Panc1 (cell line): ENCODE results near the gene FADD. TPM values are rescaled to one million over a fixed set of nuclear protein-coding genes. Genes with fewer than 3 reads are reported as not detected.

ENCODE experiments used
- ATAC-seq: fragments of 200-7000 bp; cut with Tn5 transposase; 2 replicates; pipeline ENCODE4 v1.9.1; 2020; ENCODE audit warnings: mild to moderate bottlenecking, moderate library complexity
- BruUV-seq: library from RNA; stranded (reverse); fragments of 400-500 nt; replicated peaks from 2 replicates; lab custom pipeline; 2021; lab: Mats Ljungman, UMichigan
- CTCF ChIA-PET: fragments of 300-600 bp; sonication (Branson Sonifier 250); formaldehyde crosslinking; loops from one replicate; lab custom pipeline; 2022; ENCODE audit warnings: antibody characterized with exemption; lab: Charles Lee
- POLR2A ChIA-PET: fragments of 300-600 bp; sonication (Branson Sonifier 250); formaldehyde crosslinking; loops from one replicate; lab custom pipeline; 2022; ENCODE audit warnings: antibody characterized with exemption; lab: Charles Lee
- DNase-seq: peaks from one replicate; pipeline ENCODE4 v3.0.0-alpha.2; 2010; ENCODE audit warnings: low read depth, low spot score
- H3K27ac ChIP-seq: 2 replicates; pipeline ENCODE4 v1.5.1; 2011; ENCODE audit warnings: mild to moderate bottlenecking, low read length, inconsistent platforms
- H3K27me3 ChIP-seq: fragments of 200-500 bp; sonication (Bioruptor generic); 2 replicates; pipeline ENCODE4 v1.6.0; 2014; ENCODE audit warnings: low read length, inconsistent platforms; ENCODE audit not compliant: control insufficient read depth, insufficient read depth
- H3K36me3 ChIP-seq: fragments of 200-500 bp; sonication (Bioruptor generic); 2 replicates; pipeline ENCODE4 v1.5.1; 2014; ENCODE audit warnings: inconsistent platforms, mild to moderate bottlenecking, low read length, moderate library complexity; ENCODE audit not compliant: control insufficient read depth, insufficient read depth
- H3K4me1 ChIP-seq: 2 replicates; pipeline ENCODE4 v1.5.1; 2011; ENCODE audit warnings: inconsistent platforms, mild to moderate bottlenecking, low read length, moderate library complexity; ENCODE audit not compliant: control insufficient read depth, insufficient read depth
- H3K4me3 ChIP-seq, 2 experiments: 2 replicates each; pipeline ENCODE4 v1.5.1; 2011 to 2012; ENCODE audit warnings: low read depth in 2 of 2, low read length in 2 of 2, mild to moderate bottlenecking in 2 of 2, inconsistent platforms in 1 of 2, moderate library complexity in 1 of 2
- H3K9me3 ChIP-seq: fragments of 200-500 bp; sonication (Bioruptor generic); 2 replicates; pipeline ENCODE4 v1.5.1; 2014; ENCODE audit warnings: low read depth, mild to moderate bottlenecking, inconsistent platforms, low read length, moderate library complexity; ENCODE audit not compliant: control insufficient read depth, insufficient read depth
- CTCF ChIP-seq: fragments of 450-650 bp; IDR thresholded peaks from 2 replicates; pipeline ENCODE4 v1.5.1; 2017; ENCODE audit warnings: mild to moderate bottlenecking
- POLR2AphosphoS5 ChIP-seq: IDR thresholded peaks from 2 replicates; pipeline ENCODE4 v1.6.1; 2012; ENCODE audit warnings: mild to moderate bottlenecking, low read depth, low read length, moderate library complexity
- SIN3A ChIP-seq: IDR thresholded peaks from 2 replicates; pipeline ENCODE4 v1.6.1; 2012; ENCODE audit warnings: low read depth, mild to moderate bottlenecking, low read length, moderate library complexity, borderline replicate concordance; ENCODE audit not compliant: insufficient read depth
- TCF7L2 ChIP-seq: IDR thresholded peaks from 2 replicates; pipeline ENCODE4 v1.6.1; 2011; ENCODE audit warnings: mild to moderate bottlenecking, low read depth, low read length, inconsistent platforms
- in situ Hi-C: cut with HindIII; loops from 2 replicates; pipeline ENCODE4 v1.10.0; 2016; ENCODE audit warnings: low sequenced_read_pairs, low pct_unique_long_range_greater_than_20kb
- intact Hi-C: fragments of 100-400 bp; cut with micrococcal nuclease; formaldehyde crosslinking; loops from one replicate; pipeline ENCODE4 v1.10.0; 2022; ENCODE audit not compliant: unreplicated experiment
- total RNA-seq: library from RNA; stranded (reverse); gene quantifications from one replicate; pipeline ENCODE4 v1.2.1, GENCODE V29; 2021; ENCODE audit not compliant: unreplicated experiment
- TF ChIP-seq, protein P1 (sequence below), 2 experiments: IDR thresholded peaks; 2 replicates each; pipeline ENCODE4 v1.6.1; 2011 to 2012; ENCODE audit warnings: low read depth in 2 of 2, control low read depth in 1 of 2, low read length in 1 of 2, mild to moderate bottlenecking in 1 of 2, moderate library complexity in 1 of 2; ENCODE audit not compliant: insufficient read depth in 1 of 2

Gene FADD
- total RNA-seq, 1 experiment from 2014 or later, result 47.3 TPM

GRCh38 chr11:70192666-70193410, 10.3 kb upstream of the FADD start:
- CTCF ChIA-PET, result interaction anchor here (1.1 kb wide), 2 partner anchors 253 to 273 kb away, joined by 3 to 7 read pairs; no protein-coding TSS in a partner anchor
- in situ Hi-C loops, result loop anchor here (25.0 kb wide), 1 partner anchor 231 kb away; no protein-coding TSS in a partner anchor
- TF ChIP-seq TCF7L2, result no peak
- TF ChIP-seq, protein P1, sequence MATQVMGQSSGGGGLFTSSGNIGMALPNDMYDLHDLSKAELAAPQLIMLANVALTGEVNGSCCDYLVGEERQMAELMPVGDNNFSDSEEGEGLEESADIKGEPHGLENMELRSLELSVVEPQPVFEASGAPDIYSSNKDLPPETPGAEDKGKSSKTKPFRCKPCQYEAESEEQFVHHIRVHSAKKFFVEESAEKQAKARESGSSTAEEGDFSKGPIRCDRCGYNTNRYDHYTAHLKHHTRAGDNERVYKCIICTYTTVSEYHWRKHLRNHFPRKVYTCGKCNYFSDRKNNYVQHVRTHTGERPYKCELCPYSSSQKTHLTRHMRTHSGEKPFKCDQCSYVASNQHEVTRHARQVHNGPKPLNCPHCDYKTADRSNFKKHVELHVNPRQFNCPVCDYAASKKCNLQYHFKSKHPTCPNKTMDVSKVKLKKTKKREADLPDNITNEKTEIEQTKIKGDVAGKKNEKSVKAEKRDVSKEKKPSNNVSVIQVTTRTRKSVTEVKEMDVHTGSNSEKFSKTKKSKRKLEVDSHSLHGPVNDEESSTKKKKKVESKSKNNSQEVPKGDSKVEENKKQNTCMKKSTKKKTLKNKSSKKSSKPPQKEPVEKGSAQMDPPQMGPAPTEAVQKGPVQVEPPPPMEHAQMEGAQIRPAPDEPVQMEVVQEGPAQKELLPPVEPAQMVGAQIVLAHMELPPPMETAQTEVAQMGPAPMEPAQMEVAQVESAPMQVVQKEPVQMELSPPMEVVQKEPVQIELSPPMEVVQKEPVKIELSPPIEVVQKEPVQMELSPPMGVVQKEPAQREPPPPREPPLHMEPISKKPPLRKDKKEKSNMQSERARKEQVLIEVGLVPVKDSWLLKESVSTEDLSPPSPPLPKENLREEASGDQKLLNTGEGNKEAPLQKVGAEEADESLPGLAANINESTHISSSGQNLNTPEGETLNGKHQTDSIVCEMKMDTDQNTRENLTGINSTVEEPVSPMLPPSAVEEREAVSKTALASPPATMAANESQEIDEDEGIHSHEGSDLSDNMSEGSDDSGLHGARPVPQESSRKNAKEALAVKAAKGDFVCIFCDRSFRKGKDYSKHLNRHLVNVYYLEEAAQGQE (IDR thresholded peaks at IDR 0.05; ENCODE audit: insufficient read depth in 1 of 2, low read depth in 2 of 2, low read length in 1 of 2), result no peak
- TF ChIP-seq SIN3A, result no peak
- no peak for TF ChIP-seq CTCF
- TF ChIP-seq POLR2AphosphoS5, result no peak
- Histone ChIP-seq H3K4me1 (no peaks in the 10 kb centered on the region), H3K9me3 (no peaks in the 10 kb centered on the region), H3K27me3 (no peaks in the 10 kb centered on the region), H3K36me3 (no peaks in the 10 kb centered on the region), H3K27ac (no peak overlapping the region), H3K4me3 (no peak overlapping the region)
- BruUV-seq, result no TSS peak
- ATAC-seq (no peak), DNase-seq (no peak)
- intact Hi-C loops, result loop anchor here (5.0 kb wide), 2 partner anchors 111 to 506 kb away; no protein-coding TSS in a partner anchor
- POLR2A ChIA-PET, result no interaction called here

- in situ Hi-C loops, result loop anchor here (25.0 kb wide), 1 partner anchor 231 kb away; no protein-coding TSS in a partner anchor
- ATAC-seq (no peak), DNase-seq (no peak)
- ChIA-PET CTCF (no interaction called here), POLR2A (no interaction called here)
- no peaks in the 10 kb centered on the region for H3K27me3 ChIP-seq
- no peaks in the 10 kb centered on the region for H3K9me3 ChIP-seq
- H3K4me1 ChIP-seq, result no peaks in the 10 kb centered on the region
- no TSS peak for BruUV-seq
- intact Hi-C loops, result loop anchor here (5.0 kb wide), 2 partner anchors 111 to 506 kb away; no protein-coding TSS in a partner anchor
- H3K27ac ChIP-seq, result no peak overlapping the region
- H3K36me3 ChIP-seq, result no peaks in the 10 kb centered on the region
- H3K4me3 ChIP-seq, result no peak overlapping the region
- TF ChIP-seq CTCF, result no peak
- no peak for TF ChIP-seq SIN3A
- TF ChIP-seq POLR2AphosphoS5, result no peak
- TF ChIP-seq, protein P1 (IDR thresholded peaks at IDR 0.05; ENCODE audit: insufficient read depth in 1 of 2, low read depth in 2 of 2, low read length in 1 of 2), result no peak
- TF ChIP-seq TCF7L2, result no peak
These were observed 9.4 kb upstream of the FADD start for GRCh38 chr11:70193411-70194292.
